Measurements from ENCODE around the gene GP9.
"Not testable (repeated sequence)": the region's sequence is repeated elsewhere in the genome, so short reads cannot be mapped to it uniquely, and the experiment has no call there.

GP9 gene

DNA sequence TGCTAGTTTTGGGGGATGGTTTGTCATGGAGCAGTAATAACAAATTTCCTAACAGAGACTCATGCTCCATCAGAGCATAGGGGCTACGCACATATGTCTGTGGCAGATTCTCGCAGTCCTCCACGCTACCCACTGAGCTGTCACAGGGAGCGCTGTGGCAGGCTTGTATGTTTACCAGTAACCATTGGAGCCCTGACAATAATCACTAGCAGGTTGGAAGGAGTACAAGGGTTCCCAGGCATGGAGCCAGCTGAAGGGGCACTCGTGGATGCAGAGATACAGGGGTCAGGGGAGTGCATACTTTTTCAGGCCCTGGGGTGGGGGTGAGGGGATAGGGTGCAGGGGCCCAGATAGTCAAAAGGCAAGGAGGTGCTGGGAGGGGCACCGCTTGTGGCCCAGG is 7.9 kb upstream of the GP9 start:
- DNase-seq: no peak

GRCh38 chr3:129054605-129055104 is 5.9 kb upstream of the GP9 start:
- no peak for DNase-seq

DNA sequence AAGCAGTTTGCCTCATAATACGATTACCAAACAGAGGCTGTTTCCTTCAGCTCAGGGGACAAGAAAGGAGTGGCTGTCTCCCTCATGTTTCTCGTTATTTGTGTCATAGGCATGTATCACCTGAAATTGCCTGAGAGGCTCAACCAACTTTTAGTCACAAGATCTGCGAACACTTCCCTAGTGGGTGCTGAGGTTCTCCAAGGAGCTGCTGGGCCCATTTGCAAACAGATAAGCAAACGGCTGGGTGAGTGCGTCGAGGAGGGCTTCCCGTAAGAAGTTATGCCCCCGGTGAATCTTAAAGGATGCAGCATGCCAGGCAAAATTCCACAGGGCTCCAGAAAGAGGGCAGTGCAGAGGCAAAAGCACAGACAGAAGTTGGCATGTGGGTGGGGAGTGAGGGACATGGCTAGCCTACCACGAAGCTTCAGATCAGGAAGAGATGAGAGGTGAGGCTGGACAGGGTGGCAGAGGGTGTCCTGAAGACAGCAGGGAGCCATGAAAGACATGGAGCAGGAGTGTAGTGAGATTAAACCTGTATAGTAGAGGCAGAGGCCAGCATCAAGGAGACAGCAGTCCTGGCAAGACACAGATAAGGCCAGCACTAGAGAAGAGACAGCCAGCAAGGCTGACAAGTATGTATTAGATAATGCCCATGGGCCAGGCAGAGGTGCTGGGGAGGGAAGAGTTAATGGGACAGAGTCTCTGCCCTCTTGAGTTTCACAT is 4.0 kb upstream of the GP9 start:
- DNase-seq: no peak

- no peak for DNase-seq
Observed at GRCh38 chr3:129057249-129057648, 3.3 kb upstream of the GP9 start.

DNA sequence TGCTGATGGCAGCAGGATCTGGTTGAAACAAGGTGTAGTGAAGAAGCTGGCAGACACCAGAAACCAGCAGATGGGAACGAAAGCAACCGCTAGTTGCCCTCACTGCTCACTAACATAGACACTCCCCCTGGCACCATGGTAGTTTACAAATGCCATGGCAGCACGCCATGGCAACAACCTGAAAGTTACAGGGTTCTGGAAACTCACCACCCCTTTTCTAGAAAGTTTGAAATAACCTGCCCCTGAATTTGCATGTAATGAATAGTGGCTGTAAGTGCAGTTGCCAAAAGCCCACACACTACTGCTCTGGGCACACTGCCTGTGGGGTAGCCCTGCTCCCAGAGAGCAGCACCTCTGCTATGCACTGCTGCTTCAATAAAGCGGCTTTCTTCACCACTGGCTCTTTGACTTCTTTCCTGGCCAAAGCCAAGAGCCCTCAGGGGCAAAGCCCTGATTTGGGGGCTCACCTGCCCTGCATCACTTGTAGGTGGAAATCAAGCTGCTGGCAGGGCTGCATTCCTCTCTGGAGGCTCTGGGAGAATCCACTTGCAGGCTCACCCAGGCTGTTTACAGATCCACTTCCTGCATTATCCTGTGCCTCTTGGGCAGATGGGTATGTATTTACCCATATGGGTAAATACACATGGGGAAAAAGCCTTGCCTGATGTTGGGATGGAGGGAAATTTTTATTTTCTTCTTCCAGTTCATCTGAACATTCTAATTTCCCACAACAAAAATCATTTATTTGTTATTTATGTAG is 2.0 kb upstream of the GP9 start:
- DNase-seq: peak in 1 of 2 donors; percentile 15

GRCh38 chr3:129059311-129059958 is 1.1 kb upstream of the GP9 start:
- DNase-seq: no peak

DNA sequence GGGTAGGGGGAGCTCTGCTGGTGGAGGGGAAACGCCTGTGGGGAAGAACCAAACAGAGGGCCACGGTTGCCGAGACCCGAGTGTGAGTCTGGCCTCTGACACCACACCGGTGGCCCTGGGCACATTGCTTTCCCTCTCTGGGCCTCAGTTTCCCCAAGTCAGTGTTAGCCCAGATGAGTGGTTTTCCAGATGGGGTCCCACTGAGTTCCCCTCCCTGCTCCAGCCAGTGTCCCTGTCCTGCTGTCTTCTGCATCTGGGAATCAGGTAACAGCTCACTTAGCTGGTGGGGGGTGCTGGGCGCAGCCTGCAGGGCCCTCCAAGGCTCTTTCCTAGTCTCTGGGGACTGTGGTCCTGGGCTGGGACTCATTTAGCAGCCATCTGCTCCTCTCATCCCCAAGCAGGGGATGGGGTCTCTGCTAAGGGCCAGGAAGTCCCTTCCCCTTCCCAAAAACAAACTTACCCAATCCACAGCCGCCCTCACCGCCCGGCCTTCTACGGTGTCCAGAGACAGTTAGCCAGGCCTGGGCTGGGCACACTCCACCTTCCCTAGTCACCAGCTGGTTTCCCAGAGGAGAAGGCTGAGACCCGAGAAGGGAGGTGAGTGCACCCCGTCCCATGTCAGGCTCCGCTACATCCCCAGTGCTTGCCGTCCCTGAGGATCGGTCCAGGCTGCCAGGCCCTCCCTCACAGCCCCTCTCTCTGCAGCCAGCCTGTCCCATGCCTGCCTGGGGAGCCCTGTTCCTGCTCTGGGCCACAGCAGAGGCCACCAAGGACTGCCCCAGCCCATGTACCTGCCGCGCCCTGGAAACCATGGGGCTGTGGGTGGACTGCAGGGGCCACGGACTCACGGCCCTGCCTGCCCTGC is 676 bp downstream of the GP9 start:
- DNase-seq: no peak

- no peak for DNase-seq
Observed at GRCh38 chr3:129061888-129062834, 1.6 kb downstream of the GP9 start.

DNA sequence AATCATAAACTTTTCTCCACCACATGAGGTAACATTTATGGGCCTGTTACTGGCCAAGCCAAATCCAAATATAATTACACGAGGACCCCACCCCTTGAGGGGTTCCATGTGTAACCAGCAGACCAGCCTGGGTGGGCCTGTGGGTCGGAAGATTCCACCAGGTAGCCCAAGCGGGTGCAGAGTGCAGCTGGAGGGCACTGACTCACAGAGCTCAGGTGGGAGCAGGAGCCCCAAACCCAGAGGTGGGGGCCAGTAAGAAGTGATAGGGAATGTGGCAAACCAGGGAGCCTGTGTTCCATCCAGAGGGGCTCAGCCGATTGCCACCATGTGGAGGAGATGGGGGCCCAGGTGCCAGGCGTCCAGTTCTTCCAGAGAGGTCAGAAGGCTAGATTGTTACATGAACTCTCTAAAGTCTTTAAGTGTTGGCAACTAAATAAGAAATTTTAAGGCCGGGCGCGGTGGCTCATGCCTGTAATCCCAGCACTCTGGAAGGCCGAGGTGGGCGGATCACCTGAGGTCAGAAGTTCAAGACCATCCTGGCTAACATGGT is 2.6 kb downstream of the GP9 start:
- no peak for DNase-seq

GRCh38 chr3:129063841-129064482 is 3.4 kb downstream of the GP9 start:
- DNase-seq: no peak

DNA sequence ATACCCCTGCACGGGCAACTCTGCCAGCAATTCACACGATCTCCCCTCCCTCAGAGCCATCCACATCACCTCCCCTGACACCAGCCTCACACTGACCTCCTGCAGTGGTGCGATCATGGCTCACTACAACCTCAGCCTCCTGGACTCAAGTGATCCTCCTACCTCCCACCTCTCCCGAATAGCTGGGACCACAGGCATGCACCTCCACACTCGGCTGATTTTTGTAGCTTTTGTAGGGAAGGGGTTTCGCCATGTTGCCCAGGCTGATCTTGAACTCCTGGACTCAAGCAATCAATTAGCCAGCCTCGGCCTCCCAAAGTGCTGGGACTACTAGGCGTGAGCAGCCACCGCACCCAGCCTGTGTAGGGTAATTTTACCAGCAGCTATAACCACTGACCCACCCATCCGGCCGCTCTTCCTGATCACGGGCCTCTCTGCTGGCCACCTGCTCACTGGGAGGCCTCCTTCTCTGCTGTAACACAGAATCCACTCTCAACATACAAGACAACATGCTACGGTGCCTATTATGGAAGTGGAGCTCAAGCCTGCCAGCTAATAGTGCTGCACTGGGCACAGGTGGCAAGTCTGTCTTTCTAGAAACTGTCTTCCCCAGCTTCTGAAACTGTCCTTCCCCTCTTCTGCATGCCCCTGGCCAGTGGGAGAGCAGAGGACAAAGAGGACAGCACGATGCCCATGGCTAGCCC is 4.6 kb downstream of the GP9 start:
- DNase-seq: no peak

- no peak for DNase-seq
Observed at GRCh38 chr3:129065720-129066073, 5.1 kb downstream of the GP9 start.

GRCh38 chr3:129067719-129068118 is 7.1 kb downstream of the GP9 start:
- DNase-seq: peak; percentile 18 to 27

GRCh38 chr3:129068291-129068886 is 7.8 kb downstream of the GP9 start:
- no peak for DNase-seq

- DNase-seq: not testable (repeated sequence)
Observed at GRCh38 chr3:129069313-129070085, 8.9 kb downstream of the GP9 start.

- no peak for DNase-seq
Observed at GRCh38 chr3:129070086-129070885, 9.7 kb downstream of the GP9 start.

DNA sequence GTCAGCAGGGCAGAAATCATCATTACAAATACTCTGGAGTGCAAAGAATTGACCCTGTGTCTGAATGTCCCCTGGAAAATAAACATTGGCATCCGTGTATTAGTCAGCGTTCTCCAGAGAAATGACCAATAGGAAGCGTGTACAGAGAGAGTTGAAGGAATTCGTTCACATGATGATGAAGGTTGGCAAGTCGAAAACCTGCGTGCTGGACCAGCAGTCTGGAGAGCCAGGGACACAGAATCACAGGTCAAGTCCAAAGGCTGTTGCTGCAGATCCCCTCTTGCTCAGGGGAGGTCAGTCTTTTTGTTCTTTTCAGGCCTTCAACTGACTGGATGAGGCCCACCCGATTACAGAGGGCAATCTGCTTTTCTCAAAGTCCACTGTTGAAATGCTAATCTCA is 16.6 kb downstream of the GP9 start:
- no peak for DNase-seq

DNA sequence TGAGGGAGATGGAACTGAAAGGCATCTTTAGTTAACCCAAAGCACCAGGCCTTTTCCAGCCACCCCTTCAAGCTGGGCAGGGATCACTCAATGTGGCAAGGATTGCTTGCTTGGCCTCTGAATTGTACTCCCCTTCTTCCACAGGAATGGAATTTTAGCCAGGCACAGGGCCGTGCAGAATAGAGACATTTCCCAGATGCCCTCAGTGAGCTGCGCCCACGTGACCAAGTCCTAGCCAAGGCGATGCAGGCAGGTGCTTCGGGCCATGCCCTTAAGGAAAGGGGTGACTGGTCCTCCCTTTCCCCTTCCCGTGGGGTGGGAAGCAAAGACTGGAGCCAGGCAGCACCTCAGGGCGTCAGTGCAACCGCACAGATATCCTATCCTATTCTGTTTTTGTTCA is 17.9 kb downstream of the GP9 start:
- no peak for DNase-seq
